IPS DF 4.7 (cell line): Measurements from ENCODE around the gene TP53RK.
"Not testable (repeated sequence)": the region's sequence is repeated elsewhere in the genome, so short reads cannot be mapped to it uniquely, and the experiment has no call there.

Experiments used
- DNase-seq: peaks from one replicate; pipeline ENCODE4 v3.0.0-alpha.2; 2013; ENCODE audit warnings: low spot score; ENCODE audit errors: extremely low read depth

Gene TP53RK

GRCh38 chr20:46683939-46684750 lies 5.1 kb downstream of the TP53RK start:
- DNase-seq = no peak

GRCh38 chr20:46683668-46683938 lies 5.6 kb downstream of the TP53RK start:
- no peak for DNase-seq

- DNase-seq = no peak
These were observed 6.1 kb downstream of the TP53RK start for GRCh38 chr20:46683011-46683667.

- DNase-seq = no peak
These were observed 7.0 kb downstream of the TP53RK start for GRCh38 chr20:46682063-46682821.

GRCh38 chr20:46681032-46681854 lies 8.0 kb downstream of the TP53RK start:
- DNase-seq = no peak

GRCh38 chr20:46680684-46681031 lies 8.6 kb downstream of the TP53RK start:
- DNase-seq = no peak

GRCh38 chr20:46678516-46678915 lies 10.7 kb downstream of the TP53RK start:
- DNase-seq = no peak

GRCh38 chr20:46677608-46678007 lies 11.6 kb downstream of the TP53RK start:
- DNase-seq = no peak

- DNase-seq = not testable (repeated sequence)
These were observed 12.5 kb downstream of the TP53RK start for GRCh38 chr20:46676649-46677316.

GRCh38 chr20:46674253-46675083 lies 14.8 kb downstream of the TP53RK start:
- DNase-seq = no peak

GRCh38 chr20:46673394-46674252 lies 15.6 kb downstream of the TP53RK start:
- DNase-seq = no peak

GRCh38 chr20:46672543-46673148 lies 16.6 kb downstream of the TP53RK start:
- no peak for DNase-seq

- DNase-seq = no peak
These were observed 17.2 kb downstream of the TP53RK start for GRCh38 chr20:46671866-46672542.

- no peak for DNase-seq
These were observed 18.4 kb downstream of the TP53RK start for GRCh38 chr20:46670585-46671584.

GRCh38 chr20:46670228-46670584 lies 19.0 kb downstream of the TP53RK start:
- no peak for DNase-seq

GRCh38 chr20:46666818-46667515 lies 22.3 kb downstream of the TP53RK start:
- DNase-seq = no peak
